Thymus (tissue), 11 donors: ENCODE data around the gene SYNJ2BP. TPM values are rescaled to one million over a fixed set of nuclear protein-coding genes. Genes with fewer than 3 reads are reported as not detected.
"Not testable (repeated sequence)": the region's sequence is repeated elsewhere in the genome, so short reads cannot be mapped to it uniquely, and the experiment has no call there.

Experiments
- DNase-seq, 9 donors: peaks; one replicate each; pipeline ENCODE4 v3.0.0-alpha.2; 2013; ENCODE audit warnings: low spot score in 9 of 9, low read depth in 6 of 9, missing footprints in 1 of 9
- H3K27ac ChIP-seq, 2 donors: one replicate each; pipeline ENCODE4 v1.5.1; 2013; ENCODE audit warnings: control low read depth in 1 of 2, low read depth in 1 of 2, low read length in 1 of 2, mild to moderate bottlenecking in 1 of 2, moderate library complexity in 1 of 2
- H3K27me3 ChIP-seq, 2 donors: one replicate each; pipeline ENCODE4 v1.5.1; 2013; ENCODE audit warnings: low read length in 1 of 2; ENCODE audit not compliant: control insufficient read depth in 2 of 2, insufficient read depth in 1 of 2
- H3K36me3 ChIP-seq, 2 donors: one replicate each; pipeline ENCODE4 v1.5.1; 2013; ENCODE audit warnings: low read length in 1 of 2, mild to moderate bottlenecking in 1 of 2, moderate library complexity in 1 of 2; ENCODE audit not compliant: control insufficient read depth in 2 of 2, insufficient read depth in 2 of 2
- H3K4me1 ChIP-seq, 2 donors: one replicate each; pipeline ENCODE4 v1.5.1; 2013; ENCODE audit warnings: low read length in 2 of 2; ENCODE audit not compliant: control insufficient read depth in 2 of 2, insufficient read depth in 2 of 2
- H3K4me3 ChIP-seq, 2 donors: one replicate each; pipeline ENCODE4 v1.5.1; 2013; ENCODE audit warnings: low read length in 2 of 2, control low read depth in 1 of 2, mild to moderate bottlenecking in 1 of 2
- H3K9me3 ChIP-seq, 2 donors: one replicate each; pipeline ENCODE4 v1.5.1; 2013; ENCODE audit warnings: low read length in 1 of 2, mild to moderate bottlenecking in 1 of 2; ENCODE audit not compliant: control insufficient read depth in 2 of 2, insufficient read depth in 1 of 2
- WGBS: extraction: QIAGEN DNeasy Blood & Tissue Kit; methylation state at CpG from one replicate; pipeline ENCODE4 v1.1.7; 2013; 5-methylcytosine and 5-hydroxymethylcytosine counted together
- polyA plus RNA-seq: library from polyadenylated mRNA; stranded (reverse); fragments of 200-250 nt; gene quantifications from one replicate; pipeline ENCODE4 v1.2.3, GENCODE V29; 2013
- total RNA-seq: library from RNA; stranded (reverse); fragments of 120-200 nt; gene quantifications from one replicate; pipeline ENCODE4 v1.2.4, GENCODE V29; 2013
- donor health status: healthy.

SYNJ2BP gene
- total and polyA plus RNA-seq, 2 donors, result 10.1 to 11.9 TPM

- 2% methylated on average over 1 of the region's 1 CpG for WGBS
- Histone ChIP-seq H3K4me3 (no peak overlapping the region), H3K4me1 (no peaks in the 10 kb centered on the region), H3K36me3 (no peaks in the 10 kb centered on the region), H3K27me3 (no peaks in the 10 kb centered on the region), H3K9me3 (no peaks in the 10 kb centered on the region), H3K27ac (no peak overlapping the region)
- no peak for DNase-seq
These were observed 8.5 kb upstream of the SYNJ2BP start for GRCh38 chr14:70425354-70425753.

DNA sequence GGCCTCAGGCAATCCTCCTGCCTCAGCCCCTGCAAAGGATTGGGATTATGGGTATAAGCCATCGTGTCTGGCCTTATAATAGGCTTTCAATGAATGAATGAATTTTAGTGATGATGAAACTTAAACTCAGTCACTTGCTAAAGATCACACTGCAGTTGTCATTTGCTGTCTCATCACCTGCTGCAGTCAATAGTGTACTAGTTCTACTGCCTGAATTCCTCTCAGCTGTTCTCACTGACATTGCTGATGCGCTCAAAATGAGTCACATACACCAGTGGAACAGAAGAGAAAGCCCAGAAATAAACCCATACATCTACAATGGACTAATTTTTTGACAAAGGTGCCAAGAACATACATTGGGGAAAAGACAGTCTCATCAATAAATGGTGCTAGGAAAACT is 5.6 kb upstream of the SYNJ2BP start:
- WGBS, result 99% methylated on average over 2 of the region's 2 CpGs
- H3K4me3 ChIP-seq, result no peak overlapping the region
- H3K9me3 ChIP-seq, result no peaks in the 10 kb centered on the region
- no peaks in the 10 kb centered on the region for H3K27me3 ChIP-seq
- no peak for DNase-seq
- H3K27ac ChIP-seq, result no peak overlapping the region
- H3K4me1 ChIP-seq, result no peaks in the 10 kb centered on the region
- no peaks in the 10 kb centered on the region for H3K36me3 ChIP-seq

GRCh38 chr14:70419270-70419931 is 2.5 kb upstream of the SYNJ2BP start:
- 71% methylated on average over 4 of the region's 4 CpGs for WGBS
- H3K27me3 ChIP-seq, DNase-seq, H3K27ac ChIP-seq, H3K9me3 ChIP-seq, H3K36me3 ChIP-seq, H3K4me3 ChIP-seq, H3K4me1 ChIP-seq: not testable (repeated sequence)

- Histone ChIP-seq H3K4me3 (peak overlapping the region; percentile 57 to 81), H3K9me3 (no peaks in the 10 kb centered on the region), H3K36me3 (no peaks in the 10 kb centered on the region), H3K27me3 (no peaks in the 10 kb centered on the region), H3K4me1 (peaks cover 0 to 3% of the 10 kb centered on the region in 2 donors), H3K27ac (peak overlapping the region; percentile 49 to 75)
- WGBS, result 12% methylated on average over 9 of the region's 9 CpGs
- DNase-seq, result peak in 2 of 9 donors; percentile 0 to 5
These were observed 559 bp downstream of the SYNJ2BP start for GRCh38 chr14:70416338-70416724.

- DNase-seq, result no peak
- H3K27me3 ChIP-seq, result no peaks in the 10 kb centered on the region
- H3K4me1 ChIP-seq, result peaks cover 0 to 3% of the 10 kb centered on the region in 2 donors
- no peaks in the 10 kb centered on the region for H3K36me3 ChIP-seq
- H3K9me3 ChIP-seq, result no peaks in the 10 kb centered on the region
- H3K27ac ChIP-seq, result no peak overlapping the region
- 77% methylated on average over 2 of the region's 2 CpGs for WGBS
- H3K4me3 ChIP-seq, result no peak overlapping the region
These were observed 1.1 kb downstream of the SYNJ2BP start for GRCh38 chr14:70415788-70416187.

DNA sequence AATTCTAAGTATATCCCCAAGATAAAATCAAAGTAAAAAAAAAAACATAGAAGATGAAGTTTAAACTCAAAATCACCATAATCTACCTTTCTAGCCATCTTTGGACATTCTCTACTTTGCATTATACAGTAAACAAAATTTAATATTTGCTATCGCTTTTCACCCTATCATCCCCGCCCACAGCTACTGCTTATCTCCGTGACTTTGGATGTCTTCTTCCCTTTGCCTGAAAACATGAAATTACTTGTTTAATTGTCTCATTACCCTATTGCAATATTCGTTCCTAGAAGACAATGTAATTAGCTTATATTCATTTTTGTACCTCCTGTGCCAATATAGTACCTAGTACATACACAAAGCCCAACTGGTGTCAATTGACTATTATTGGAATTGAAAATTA is 9.3 kb downstream of the SYNJ2BP start:
- Histone ChIP-seq H3K9me3 (no peaks in the 10 kb centered on the region), H3K27me3 (no peaks in the 10 kb centered on the region), H3K4me3 (no peak overlapping the region), H3K4me1 (no peaks in the 10 kb centered on the region), H3K27ac (no peak overlapping the region), H3K36me3 (peaks cover 0 to 2% of the 10 kb centered on the region in 2 donors)
- no peak for DNase-seq
- WGBS, result over 99% methylated on average over 4 of the region's 4 CpGs

DNA sequence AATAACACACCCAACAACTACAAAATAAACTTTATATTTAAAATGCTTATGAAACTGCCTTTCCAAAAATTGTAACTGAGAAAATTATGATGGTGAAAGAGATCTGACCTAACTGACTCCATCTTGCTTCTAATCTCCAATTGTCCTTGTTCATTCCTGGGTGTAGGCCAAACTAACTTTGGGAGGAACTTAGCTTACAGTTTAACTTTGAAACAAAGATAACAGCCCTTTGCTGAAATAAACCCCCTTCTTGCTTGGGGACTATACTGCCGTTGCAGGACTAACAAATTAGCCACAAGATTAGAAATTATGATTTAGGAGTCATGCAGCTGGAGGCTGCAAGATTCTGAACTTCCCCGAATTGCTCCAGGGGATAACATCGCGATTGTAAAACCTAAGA is 10.7 kb downstream of the SYNJ2BP start:
- not testable (repeated sequence) for DNase-seq, H3K27me3 ChIP-seq, H3K36me3 ChIP-seq, H3K27ac ChIP-seq, H3K4me1 ChIP-seq, H3K9me3 ChIP-seq, H3K4me3 ChIP-seq
- 96% methylated on average over 4 of the region's 4 CpGs for WGBS

- H3K4me3 ChIP-seq, DNase-seq, H3K36me3 ChIP-seq, H3K27me3 ChIP-seq, H3K27ac ChIP-seq, H3K4me1 ChIP-seq: not testable (repeated sequence)
- WGBS, result 92% methylated on average over 4 of the region's 4 CpGs
- peaks cover 0 to 14% of the 10 kb centered on the region in 2 donors for H3K9me3 ChIP-seq
These were observed 13.6 kb downstream of the SYNJ2BP start for GRCh38 chr14:70403335-70403734.

- no peak for DNase-seq
- 96% methylated on average over 4 of the region's 4 CpGs for WGBS
- H3K4me3 ChIP-seq, result no peak overlapping the region
These were observed 15.2 kb downstream of the SYNJ2BP start for GRCh38 chr14:70401643-70402042.

More at GRCh38 chr14:70401643-70402042, 15.2 kb downstream of the SYNJ2BP start:
- H3K27me3 ChIP-seq, result no peaks in the 10 kb centered on the region
- peaks cover 1 to 21% of the 10 kb centered on the region in 2 donors for H3K9me3 ChIP-seq
- H3K4me1 ChIP-seq, result no peaks in the 10 kb centered on the region
- peaks cover 4 to 6% of the 10 kb centered on the region in 2 donors for H3K36me3 ChIP-seq
- H3K27ac ChIP-seq, result no peak overlapping the region
